Upper lobe of left lung (tissue), 4 donors: ENCODE data around the gene PRKG1.

Experiments
- POLR2A ChIP-seq, 4 donors: fragments of 450-650 bp; IDR thresholded peaks; one replicate each; pipeline ENCODE4 v1.5.1; 2016 to 2017; ENCODE audit warnings: antibody characterized with exemption in 4 of 4, mild to moderate bottlenecking in 2 of 4
- POLR2AphosphoS5 ChIP-seq, 2 donors: sonication (generic); formaldehyde crosslinking; IDR thresholded peaks; one replicate each; pipeline ENCODE4 v1.5.1; 2017; ENCODE audit warnings: antibody characterized with exemption in 2 of 2

DNA sequence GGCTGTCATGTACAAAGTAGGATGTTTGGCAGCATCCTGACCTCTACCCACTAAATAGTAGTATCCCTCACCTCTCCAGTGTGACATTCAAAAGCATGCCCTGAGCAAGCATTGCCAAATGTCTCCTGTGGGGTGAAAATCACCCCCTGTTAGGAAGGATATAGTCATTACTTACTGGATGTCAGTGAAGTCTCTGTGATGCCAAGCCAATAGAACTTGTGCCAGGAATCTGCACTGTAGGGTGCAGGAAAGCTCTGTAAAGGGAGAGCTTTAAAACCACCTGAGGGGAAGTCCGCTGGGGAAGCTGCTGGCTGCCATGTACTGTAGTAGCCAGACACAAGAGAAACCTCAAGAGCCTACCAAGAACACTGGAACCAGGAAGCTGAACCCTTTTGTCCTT lies 1069.1 kb downstream of the PRKG1 start:
- TF ChIP-seq POLR2A (IDR thresholded peaks at IDR 0.05) = no peak
- TF ChIP-seq POLR2AphosphoS5 (IDR thresholded peaks at IDR 0.05) = no peak
